ENCODE data around the gene GDPD3.

The GDPD3 gene

GRCh38 chr16:30084096-30084815 lies 29.1 kb downstream of the GDPD3 start:
- H3K4me3 ChIP-seq (ENCODE audit: low read length): no peak overlapping the region
- DNase-seq (ENCODE audit: low read depth): no peak
- no peak for TF ChIP-seq CTCF (IDR thresholded peaks at IDR 0.05; ENCODE audit: insufficient read depth, low read depth, low read length, missing control alignments)

GRCh38 chr16:30083216-30084055 lies 29.9 kb downstream of the GDPD3 start:
- no peak overlapping the region for H3K4me3 ChIP-seq (ENCODE audit: low read length)
- no peak for TF ChIP-seq CTCF (IDR thresholded peaks at IDR 0.05; ENCODE audit: insufficient read depth, low read depth, low read length, missing control alignments)
- DNase-seq (ENCODE audit: low read depth): no peak

GRCh38 chr16:30082545-30083090 lies 30.7 kb downstream of the GDPD3 start:
- no peak overlapping the region for H3K4me3 ChIP-seq (ENCODE audit: low read length)
- DNase-seq (ENCODE audit: low read depth): no peak
- TF ChIP-seq CTCF (IDR thresholded peaks at IDR 0.05; ENCODE audit: insufficient read depth, low read depth, low read length, missing control alignments): no peak

- H3K4me3 ChIP-seq (ENCODE audit: low read length): no peak overlapping the region
- no peak for TF ChIP-seq CTCF (IDR thresholded peaks at IDR 0.05; ENCODE audit: insufficient read depth, low read depth, low read length, missing control alignments)
- DNase-seq (ENCODE audit: low read depth): no peak
Observed at GRCh38 chr16:30079480-30079879, 33.9 kb downstream of the GDPD3 start.

GRCh38 chr16:30078744-30079143 lies 34.6 kb downstream of the GDPD3 start:
- no peak overlapping the region for H3K4me3 ChIP-seq (ENCODE audit: low read length)
- no peak for DNase-seq (ENCODE audit: low read depth)
- TF ChIP-seq CTCF (IDR thresholded peaks at IDR 0.05; ENCODE audit: insufficient read depth, low read depth, low read length, missing control alignments): no peak

- no peak for TF ChIP-seq CTCF (IDR thresholded peaks at IDR 0.05; ENCODE audit: insufficient read depth, low read depth, low read length, missing control alignments)
- DNase-seq (ENCODE audit: low read depth): no peak
- no peak overlapping the region for H3K4me3 ChIP-seq (ENCODE audit: low read length)
Observed at GRCh38 chr16:30077656-30078055, 35.7 kb downstream of the GDPD3 start.
